Osteoblast (primary cell): ENCODE measurements around the gene LYST. TPM values are rescaled to one million over a fixed set of nuclear protein-coding genes. Genes with fewer than 3 reads are reported as not detected.
"Not testable (repeated sequence)": the region's sequence is repeated elsewhere in the genome, so short reads cannot be mapped to it uniquely, and the experiment has no call there.

Source experiments
- DNase-seq: peaks from one replicate; pipeline ENCODE4 v3.0.0; 2011; ENCODE audit warnings: low spot score, mixed read lengths; ENCODE audit not compliant: insufficient read length; ENCODE audit errors: missing footprints
- H2AFZ ChIP-seq: 2 replicates; pipeline ENCODE4 v1.6.0; 2011; ENCODE audit warnings: mild to moderate bottlenecking, low read length
- H3K27ac ChIP-seq: 2 replicates; pipeline ENCODE4 v1.5.1; 2011; ENCODE audit warnings: mild to moderate bottlenecking, low read depth, low read length, moderate library complexity
- H3K27me3 ChIP-seq: 2 replicates; pipeline ENCODE4 v1.6.0; 2012; ENCODE audit warnings: mild to moderate bottlenecking, control low read depth, inconsistent platforms, low read length, moderate library complexity; ENCODE audit not compliant: insufficient read depth
- H3K36me3 ChIP-seq: 2 replicates; pipeline ENCODE4 v1.5.1; 2011; ENCODE audit warnings: mild to moderate bottlenecking, low read length, control low read depth, moderate library complexity; ENCODE audit not compliant: insufficient read depth
- H3K4me1 ChIP-seq: 2 replicates; pipeline ENCODE4 v1.5.1; 2011; ENCODE audit warnings: mild to moderate bottlenecking, low read length, control low read depth, moderate library complexity; ENCODE audit not compliant: insufficient read depth
- H3K4me2 ChIP-seq: 2 replicates; pipeline ENCODE4 v1.6.0; 2011; ENCODE audit warnings: mild to moderate bottlenecking, low read length; ENCODE audit not compliant: insufficient read depth
- H3K4me3 ChIP-seq: fragments of 200-600 bp; sonication (generic); 3 replicates; pipeline ENCODE4 v1.5.1; 2012; ENCODE audit warnings: mild to moderate bottlenecking, low read length, inconsistent platforms; ENCODE audit not compliant: insufficient read depth
- H3K79me2 ChIP-seq: 2 replicates; pipeline ENCODE4 v1.6.0; 2012; ENCODE audit warnings: mild to moderate bottlenecking, low read length, control low read depth, inconsistent platforms; ENCODE audit not compliant: insufficient read depth
- H3K9me3 ChIP-seq: 2 replicates; pipeline ENCODE4 v1.5.1; 2011; ENCODE audit warnings: low read depth, low read length, control low read depth
- H4K20me1 ChIP-seq: 2 replicates; pipeline ENCODE4 v1.6.0; 2012; ENCODE audit warnings: mild to moderate bottlenecking, low read length, control low read depth; ENCODE audit not compliant: insufficient read depth
- total RNA-seq: library from RNA; depleted of rRNA; stranded (reverse); fragments of >200 nt; gene quantifications from 2 replicates; pipeline ENCODE4 v1.2.3, GENCODE V29; 2012
- TF ChIP-seq, protein P1 (sequence below): IDR thresholded peaks from 2 replicates; pipeline ENCODE4 v1.5.1; 2011; ENCODE audit warnings: mild to moderate bottlenecking, low read depth, low read length, moderate library complexity; ENCODE audit errors: extremely low read depth

The LYST gene
- total RNA-seq, 1 donor, result 63.0 TPM

DNA sequence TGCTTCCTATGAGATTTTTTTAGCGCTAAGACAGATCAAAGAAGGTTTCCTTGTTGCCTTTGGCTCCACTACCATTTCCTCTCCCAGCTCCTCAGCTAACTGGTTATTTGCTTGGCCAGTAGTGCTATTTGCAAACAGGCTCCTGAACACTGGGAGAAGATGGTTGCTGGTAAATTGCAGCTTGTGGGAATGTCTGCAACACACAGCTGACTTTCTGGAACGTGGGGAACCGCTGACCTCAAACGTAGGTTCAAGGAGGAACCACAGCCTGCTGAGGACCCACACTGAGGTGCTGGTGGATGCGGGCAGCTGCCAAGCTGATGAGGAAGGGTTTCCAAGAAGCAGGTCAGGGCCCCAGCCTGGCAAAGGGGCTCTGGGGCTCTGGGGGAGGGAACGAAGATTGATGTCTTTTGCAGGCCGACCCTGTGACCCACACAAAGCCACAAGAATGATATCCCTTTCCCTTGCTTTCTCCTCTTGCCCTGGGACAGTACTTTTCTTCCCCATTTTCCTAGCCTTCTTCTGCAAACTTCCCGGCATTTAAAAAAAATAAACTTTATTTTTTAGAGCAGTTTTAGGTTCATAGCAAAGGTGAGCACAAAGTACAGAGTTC lies 241.9 kb downstream of the LYST start:
- Histone ChIP-seq H3K27ac (no peak overlapping the region), H3K4me2 (peak overlapping the region; percentile 53), H3K4me3 (no peak overlapping the region), H4K20me1 (no peaks in the 10 kb centered on the region), H3K36me3 (no peaks in the 10 kb centered on the region), H3K27me3 (peaks cover 7% of the 10 kb centered on the region), H2AFZ (no peak overlapping the region), H3K9me3 (no peaks in the 10 kb centered on the region), H3K79me2 (no peaks in the 10 kb centered on the region), H3K4me1 (peaks cover 13% of the 10 kb centered on the region)
- TF ChIP-seq, protein P1, sequence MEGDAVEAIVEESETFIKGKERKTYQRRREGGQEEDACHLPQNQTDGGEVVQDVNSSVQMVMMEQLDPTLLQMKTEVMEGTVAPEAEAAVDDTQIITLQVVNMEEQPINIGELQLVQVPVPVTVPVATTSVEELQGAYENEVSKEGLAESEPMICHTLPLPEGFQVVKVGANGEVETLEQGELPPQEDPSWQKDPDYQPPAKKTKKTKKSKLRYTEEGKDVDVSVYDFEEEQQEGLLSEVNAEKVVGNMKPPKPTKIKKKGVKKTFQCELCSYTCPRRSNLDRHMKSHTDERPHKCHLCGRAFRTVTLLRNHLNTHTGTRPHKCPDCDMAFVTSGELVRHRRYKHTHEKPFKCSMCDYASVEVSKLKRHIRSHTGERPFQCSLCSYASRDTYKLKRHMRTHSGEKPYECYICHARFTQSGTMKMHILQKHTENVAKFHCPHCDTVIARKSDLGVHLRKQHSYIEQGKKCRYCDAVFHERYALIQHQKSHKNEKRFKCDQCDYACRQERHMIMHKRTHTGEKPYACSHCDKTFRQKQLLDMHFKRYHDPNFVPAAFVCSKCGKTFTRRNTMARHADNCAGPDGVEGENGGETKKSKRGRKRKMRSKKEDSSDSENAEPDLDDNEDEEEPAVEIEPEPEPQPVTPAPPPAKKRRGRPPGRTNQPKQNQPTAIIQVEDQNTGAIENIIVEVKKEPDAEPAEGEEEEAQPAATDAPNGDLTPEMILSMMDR, result no peak
- no peak for DNase-seq

DNA sequence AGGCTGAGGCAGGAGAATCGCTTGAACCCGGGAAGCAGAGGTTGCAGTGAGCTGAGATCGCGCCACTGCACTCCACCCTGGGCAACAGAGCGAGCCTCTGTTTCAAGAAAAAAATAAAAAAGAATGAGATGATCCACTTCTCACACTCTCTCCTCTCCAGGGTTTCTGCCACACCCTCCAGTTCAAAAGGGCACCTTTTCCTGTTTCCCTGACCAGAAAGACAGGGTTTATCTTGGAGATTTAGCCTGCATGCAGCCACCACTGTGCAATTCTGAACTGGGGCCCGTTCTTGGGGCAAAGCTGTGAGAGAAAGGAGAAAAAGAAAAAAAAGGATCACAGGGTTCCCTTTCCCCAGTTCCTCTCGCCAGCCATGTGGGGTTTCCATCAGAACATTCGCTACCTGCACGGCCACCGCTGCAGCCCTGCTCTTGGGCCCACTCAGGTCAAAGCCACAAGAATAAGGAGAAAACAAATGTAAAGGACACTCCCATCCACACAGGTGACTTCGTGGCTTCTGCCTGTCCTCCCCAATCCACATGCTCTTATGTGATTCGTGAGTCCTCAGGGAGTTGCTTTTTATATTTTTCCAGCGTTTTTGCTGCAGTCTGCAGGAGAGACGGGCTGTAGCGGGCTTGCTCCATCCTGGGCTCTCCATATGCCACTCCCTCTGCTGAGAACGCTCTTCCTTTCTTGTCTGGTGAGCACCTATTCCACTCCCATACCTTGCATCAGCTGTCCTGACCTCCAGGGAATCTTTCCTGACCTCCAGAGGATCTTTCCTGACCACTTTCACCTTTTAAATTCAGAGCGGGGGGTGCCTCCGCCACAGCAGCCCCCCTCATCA lies 243.5 kb downstream of the LYST start:
- peaks cover 13% of the 10 kb centered on the region for H3K4me1 ChIP-seq
- TF ChIP-seq, protein P1, result no peak
- no peaks in the 10 kb centered on the region for H3K79me2 ChIP-seq
- peaks cover 7% of the 10 kb centered on the region for H3K27me3 ChIP-seq
- H3K27ac ChIP-seq, result no peak overlapping the region
- H3K4me2 ChIP-seq, result no peak overlapping the region
- no peak for DNase-seq
- no peaks in the 10 kb centered on the region for H3K36me3 ChIP-seq
- H3K9me3 ChIP-seq, result no peaks in the 10 kb centered on the region
- H3K4me3 ChIP-seq, result no peak overlapping the region
- H4K20me1 ChIP-seq, result no peaks in the 10 kb centered on the region
- H2AFZ ChIP-seq, result no peak overlapping the region

DNA sequence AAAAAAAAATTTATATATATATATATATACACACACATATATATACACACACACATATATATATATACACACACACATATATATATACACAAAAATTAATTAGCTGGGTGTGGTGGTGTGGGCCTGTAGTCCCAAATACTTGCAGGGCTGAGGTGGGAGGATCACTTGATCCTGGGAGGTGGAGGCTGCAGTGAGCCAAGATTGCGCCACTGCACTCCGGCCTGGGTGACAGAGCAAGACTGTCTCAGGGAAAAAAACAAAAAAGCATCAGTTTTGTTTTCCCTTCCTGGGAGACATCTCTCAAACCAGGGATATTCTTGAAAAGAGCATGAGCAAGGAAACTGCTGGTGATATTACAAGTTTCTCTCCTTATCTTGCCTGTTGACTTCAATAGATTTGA lies 247.6 kb downstream of the LYST start:
- H3K9me3 ChIP-seq, H3K4me1 ChIP-seq, H3K4me2 ChIP-seq, DNase-seq, H3K4me3 ChIP-seq, H3K79me2 ChIP-seq, H3K27ac ChIP-seq, H4K20me1 ChIP-seq, H3K27me3 ChIP-seq, H3K36me3 ChIP-seq: not testable (repeated sequence)
- peak overlapping the region; percentile 51 for H2AFZ ChIP-seq

DNA sequence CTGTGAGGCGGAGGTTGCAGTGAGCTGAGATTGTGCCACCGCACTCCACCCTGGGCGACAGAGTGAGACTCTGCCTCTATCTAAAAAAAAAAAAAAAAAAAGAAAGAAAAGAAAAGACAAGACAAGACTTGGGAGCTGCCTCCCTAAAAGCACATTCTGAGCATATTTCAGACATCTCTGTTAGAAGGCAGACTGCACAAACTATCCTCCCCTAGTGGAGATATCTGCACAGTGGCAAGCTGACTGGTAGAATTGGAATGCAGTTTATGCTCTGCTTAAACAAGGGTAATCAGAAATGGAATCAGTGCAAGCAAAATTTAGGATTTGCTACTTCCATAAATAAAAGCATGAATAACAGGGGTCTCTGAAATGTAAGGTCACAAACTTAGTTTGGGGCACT lies 248.9 kb downstream of the LYST start:
- Histone ChIP-seq H2AFZ (no peak overlapping the region), H3K9me3 (no peaks in the 10 kb centered on the region), H3K27me3 (no peaks in the 10 kb centered on the region), H3K27ac (no peak overlapping the region), H3K79me2 (no peaks in the 10 kb centered on the region), H3K4me3 (no peak overlapping the region), H4K20me1 (no peaks in the 10 kb centered on the region), H3K4me1 (peaks cover 4% of the 10 kb centered on the region), H3K36me3 (no peaks in the 10 kb centered on the region), H3K4me2 (no peak overlapping the region)
- DNase-seq, result no peak
- TF ChIP-seq, protein P1, result peak; percentile 65
